RCC 7860 (cell line): Measurements from ENCODE around the gene ASIC1.

ENCODE experiments used
- DNase-seq: peaks from one replicate; pipeline ENCODE4 v3.0.0-alpha.2; 2015; ENCODE audit warnings: low spot score
- FAIRE-seq: peaks from 2 replicates; lab custom pipeline; 2012; peaks lifted over from hg19 to GRCh38; lab: Jason Lieb, UNC

ASIC1 gene

DNA sequence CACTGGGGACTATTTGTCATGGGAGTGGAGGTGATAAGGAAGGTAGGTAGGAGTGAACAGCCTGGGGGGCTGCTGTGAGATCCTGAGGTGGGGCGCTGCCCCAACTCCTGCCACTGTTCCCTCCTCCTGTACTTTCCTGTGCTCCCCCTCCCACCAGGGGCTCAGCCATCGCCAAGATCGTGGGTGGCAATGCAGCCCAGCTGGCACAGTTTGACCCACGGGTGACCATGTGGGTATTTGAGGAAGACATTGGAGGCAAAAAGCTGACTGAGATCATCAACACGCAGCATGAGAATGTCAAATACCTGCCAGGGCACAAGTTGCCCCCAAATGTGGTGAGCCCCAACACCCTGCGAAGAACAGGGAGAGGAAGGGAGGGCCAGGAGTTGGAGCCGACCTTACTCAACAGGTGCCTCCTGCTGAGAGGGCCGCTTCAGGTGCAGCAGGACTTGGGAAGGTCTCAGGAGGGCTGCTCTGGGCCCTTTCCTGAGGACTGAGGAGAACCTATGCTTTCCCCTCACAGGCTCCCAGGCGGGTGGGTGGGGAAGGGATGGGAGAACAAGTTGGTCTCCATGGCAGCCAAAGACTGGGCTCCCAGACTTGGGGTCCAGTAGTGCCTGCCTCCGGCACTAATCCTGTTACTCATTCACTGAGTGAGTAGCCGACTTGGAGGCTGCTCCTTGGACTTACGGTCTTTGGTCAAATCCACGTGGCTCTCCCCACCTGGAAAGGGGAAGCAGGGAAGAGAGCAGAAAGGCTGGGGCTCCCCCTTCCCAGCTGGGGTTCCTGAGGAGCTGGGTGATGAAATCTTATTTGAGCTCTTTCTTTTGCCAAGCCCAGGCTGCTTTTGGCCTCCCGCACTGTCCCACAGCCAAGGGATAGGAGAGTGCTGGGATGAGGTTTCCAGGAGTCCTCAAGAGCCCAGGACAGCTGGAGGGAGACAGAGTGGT, 47.3 kb downstream of the ASIC1 start:
- FAIRE-seq (no peak), DNase-seq (no peak)

DNA sequence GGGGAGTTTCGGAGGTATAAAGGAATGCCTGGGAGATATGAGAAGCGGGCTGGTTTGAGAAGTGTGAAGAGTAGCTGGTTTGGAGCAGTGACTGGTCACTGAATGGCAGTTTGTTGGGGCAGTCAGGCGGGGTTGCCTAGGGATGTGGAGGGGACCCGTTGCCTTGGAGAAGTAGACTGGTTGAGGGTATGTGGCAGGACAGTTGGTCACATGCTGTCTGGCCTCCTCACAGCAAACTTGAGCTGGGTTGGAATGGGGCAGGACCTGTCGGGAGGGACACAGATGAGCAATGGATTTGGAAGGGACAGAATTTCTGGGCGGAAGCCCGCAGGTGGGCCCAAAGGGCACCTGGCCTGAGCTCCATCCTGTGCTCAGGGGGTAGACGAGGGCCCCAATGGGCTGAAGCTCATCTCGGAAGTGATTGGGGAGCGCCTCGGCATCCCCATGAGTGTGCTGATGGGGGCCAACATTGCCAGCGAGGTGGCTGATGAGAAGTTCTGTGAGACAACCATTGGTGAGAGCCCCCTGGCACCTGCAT, 48.6 kb downstream of the ASIC1 start:
- FAIRE-seq (no peak), DNase-seq (no peak)

DNA sequence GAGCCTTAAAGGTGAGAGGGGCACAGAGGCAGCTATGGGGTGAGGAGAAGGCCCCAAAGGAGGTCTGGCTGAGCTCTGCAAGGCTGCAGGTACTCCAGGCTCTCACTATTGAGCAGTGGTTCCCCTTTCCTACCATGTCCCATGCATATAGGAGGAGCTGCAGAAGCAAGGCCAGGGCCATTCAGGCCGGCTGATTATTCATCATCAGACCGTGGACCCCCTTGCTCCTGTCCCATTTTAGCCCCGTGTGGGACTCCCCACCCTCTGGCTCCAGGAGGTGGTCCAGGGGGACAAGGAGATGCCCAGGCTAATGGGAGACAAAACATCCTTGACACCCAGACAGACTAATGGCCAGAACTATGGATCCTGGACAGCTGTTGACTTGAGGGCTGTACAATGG, 49.5 kb downstream of the ASIC1 start:
- FAIRE-seq (no peak), DNase-seq (no peak)

DNA sequence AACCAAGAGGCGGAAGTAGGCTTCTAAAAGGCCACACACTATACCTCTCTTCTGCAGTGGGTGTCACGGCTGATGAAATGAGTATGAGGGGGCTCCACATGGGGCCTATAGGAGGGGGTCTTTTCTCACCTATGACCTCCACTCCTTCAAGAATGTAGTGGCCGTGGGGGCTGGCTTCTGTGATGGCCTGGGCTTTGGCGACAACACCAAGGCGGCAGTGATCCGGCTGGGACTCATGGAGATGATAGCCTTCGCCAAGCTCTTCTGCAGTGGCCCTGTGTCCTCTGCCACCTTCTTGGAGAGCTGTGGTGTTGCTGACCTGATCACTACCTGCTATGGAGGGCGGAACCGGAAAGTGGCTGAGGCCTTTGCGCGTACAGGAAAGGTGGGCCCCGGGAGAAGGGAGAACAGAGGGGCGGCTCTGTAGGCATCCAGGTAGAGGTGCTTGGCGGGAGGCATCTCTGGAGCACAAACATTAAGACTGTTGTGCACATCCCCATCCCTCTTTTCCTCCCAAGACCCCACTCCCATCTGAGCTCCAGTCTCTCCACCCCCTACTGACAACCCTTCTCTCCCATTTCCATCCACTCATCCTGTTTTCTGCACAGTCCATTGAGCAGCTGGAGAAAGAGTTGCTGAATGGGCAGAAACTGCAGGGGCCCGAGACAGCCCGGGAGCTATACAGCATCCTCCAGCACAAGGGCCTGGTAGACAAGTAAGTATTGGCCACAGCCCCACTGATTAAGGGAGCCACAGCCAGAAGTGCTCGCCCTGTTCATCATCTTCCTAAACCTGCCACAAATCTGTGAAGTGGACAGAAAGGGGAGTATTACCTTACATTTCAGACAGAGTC, 50.2 kb downstream of the ASIC1 start:
- FAIRE-seq (no peak), DNase-seq (no peak)

DNA sequence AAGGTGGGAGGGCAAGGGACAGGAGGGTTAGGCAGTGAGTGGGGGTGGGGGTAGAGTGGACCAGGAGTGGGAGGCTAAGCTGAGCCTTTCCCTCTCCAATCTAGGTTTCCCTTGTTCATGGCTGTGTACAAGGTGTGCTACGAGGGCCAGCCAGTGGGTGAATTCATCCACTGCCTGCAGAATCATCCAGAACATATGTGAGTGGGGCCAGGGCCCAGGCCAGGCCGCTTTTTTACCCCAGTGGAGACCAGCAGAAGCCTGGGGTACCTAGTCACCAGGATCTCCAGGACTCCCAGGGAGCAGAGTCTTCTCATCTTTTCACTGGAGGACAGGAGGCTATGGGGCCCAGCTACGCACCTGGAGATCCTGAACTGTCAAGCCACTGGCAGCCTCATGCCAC, 51.9 kb downstream of the ASIC1 start:
- FAIRE-seq (no peak), DNase-seq (no peak)

DNA sequence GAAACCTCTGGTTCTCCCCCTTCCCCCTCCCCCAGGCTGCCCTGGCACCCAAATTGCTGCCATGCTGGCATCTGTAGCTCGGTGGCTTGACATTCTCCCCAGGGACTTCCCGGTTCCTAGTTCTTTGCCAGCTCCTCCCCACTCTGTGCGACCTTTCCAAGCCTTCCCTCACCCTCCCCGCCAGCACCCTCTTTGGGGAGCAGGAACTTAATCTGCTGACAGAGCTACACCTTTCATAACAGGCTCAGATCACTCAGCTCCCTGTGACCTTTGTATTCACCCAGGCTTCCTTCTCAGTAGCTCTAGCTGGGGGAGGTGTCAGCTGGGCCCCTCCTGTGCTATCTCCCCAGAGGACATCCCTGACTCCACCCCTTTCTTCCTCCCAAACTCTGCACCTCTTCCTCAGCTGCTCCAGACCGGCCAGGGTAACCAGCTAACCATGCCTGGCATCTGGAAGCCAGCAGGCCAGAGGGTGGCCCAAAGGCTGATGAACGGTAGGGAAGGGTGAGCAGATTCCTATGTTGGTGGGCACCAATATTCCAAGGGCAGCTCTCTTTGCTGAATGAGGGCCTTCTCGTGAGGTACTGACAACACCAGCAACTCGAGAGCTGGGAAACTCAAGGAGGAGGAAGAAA, 52.8 kb downstream of the ASIC1 start:
- FAIRE-seq = no peak
- DNase-seq = peak; percentile 9

DNA sequence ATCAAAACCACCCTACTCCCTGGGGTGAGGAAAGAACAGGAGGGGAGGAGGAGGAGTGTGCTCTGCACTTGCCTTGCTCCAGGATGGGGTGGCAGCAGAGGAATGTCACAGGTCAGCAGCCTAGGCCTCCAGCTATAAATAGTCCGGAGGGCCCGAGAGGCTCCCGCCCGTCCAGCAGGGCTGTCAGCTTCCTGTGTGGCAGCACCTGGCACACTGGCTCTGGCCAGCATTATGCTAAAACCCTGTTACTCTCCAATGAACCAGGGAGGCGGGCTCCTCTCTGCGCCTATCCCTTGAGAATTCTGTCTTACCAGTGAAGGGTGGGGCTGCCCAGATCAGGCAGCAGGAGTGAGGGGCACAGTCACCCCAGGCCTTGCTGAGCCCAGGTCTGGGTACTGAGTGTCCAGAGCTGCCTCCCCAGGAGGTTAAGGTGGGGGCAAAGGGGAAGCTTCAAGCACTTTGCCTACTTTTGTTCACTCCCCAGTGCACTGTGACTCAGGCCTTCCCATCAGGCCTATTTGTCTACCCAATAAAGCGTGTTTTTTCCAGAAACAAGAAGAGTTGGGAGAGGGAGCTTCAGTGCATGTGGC, 53.5 kb downstream of the ASIC1 start:
- DNase-seq (peak; percentile 81), FAIRE-seq (peak; percentile 57)

DNA sequence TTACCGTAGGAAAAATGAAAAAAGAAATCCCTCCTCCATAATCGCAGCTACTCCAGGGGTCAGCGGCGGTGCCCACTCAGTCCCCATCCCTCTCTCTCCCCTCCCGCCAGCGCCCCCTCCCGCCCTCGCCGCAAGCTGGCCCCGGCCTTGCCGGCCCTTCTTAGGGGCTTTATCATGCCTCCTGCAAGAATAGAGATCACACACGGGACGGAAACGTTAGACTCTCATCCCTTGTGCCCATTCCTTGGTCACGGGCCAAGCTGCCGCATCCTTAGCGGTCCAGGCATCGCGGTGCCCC, 53.9 kb downstream of the ASIC1 start:
- FAIRE-seq (no peak), DNase-seq (no peak)

DNA sequence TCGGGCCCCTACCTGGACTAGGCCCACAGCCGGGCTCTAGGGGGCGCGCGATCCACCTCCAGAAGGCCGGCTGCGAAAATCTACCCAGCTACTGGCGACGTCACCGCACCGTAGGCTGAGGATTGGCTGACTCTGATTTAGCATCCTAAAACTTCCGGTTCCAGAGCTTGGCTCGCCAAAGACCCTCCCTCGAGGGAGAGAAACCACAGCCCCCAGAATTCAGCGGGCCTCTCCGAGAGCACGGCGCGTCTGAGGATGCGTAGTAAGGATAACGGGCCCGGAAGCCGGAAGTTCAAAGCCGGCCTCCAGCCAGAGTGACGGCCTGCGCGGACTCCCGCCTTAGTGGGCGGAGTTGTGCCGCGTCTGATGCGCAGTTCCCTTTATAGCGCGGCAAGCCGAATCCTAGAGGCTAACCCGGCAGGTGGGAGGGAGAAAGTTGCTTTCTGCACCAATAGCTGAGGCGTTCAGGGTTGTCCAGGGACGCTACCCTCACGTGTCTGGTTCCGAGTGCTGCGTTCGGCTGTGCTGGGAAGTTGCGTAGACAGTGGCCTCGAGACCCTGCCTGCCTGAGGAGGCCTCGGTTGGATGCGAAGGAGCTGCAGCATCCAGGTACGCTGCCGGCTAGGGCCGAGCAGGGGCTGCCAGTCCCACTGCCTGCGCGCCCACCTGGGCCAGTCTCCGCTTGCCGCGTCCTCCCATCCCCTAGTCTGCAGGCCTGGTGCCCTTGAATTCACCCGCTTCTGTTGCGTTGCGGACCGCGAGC, 54.5 kb downstream of the ASIC1 start, which contains the start of gene COX14:
COX14 (plus strand) TSS at position 544 of the 763 bp plus-strand sequence. CDS start 7,808 bp downstream, outside the sequence.
- DNase-seq = peak; percentile 98
- peak; percentile 92 for FAIRE-seq

DNA sequence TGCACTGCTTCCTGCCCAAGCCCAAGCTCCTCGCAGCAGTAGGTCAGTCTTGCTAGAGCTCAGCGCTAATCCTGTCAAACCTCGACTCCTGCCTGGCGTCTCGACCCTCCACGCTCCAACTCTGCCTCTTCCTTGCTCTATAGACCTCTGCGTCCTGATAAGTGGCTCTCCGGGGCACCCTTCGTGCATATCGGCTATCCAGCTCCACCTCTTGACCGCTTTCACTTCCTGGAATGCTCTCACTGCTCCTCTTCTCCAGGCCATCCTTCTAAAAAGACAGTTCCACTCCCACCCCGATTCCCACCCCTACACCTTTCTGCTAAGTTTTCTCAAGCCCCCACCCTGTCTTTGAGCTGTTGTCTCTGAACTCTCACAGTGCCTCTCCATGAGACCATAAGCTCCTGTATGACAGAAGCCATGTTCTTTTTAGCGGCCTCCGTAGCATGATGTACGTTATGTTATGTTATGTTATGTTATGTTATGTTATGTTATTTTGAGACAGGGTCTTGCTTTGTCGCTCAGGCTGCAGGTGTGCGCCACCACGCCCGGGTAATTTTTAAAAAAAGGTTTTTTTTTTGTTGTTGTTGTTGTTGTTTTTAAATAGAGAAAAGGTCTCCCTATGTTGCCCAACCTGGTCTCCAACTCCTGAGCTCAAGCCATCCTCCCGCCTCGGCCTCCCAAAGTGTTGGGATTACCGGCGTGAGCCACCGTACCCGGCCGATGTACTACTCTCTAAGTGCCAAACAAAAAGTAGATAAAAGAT, 55.2 kb downstream of the ASIC1 start:
- FAIRE-seq (no peak), DNase-seq (peak; percentile 23)

DNA sequence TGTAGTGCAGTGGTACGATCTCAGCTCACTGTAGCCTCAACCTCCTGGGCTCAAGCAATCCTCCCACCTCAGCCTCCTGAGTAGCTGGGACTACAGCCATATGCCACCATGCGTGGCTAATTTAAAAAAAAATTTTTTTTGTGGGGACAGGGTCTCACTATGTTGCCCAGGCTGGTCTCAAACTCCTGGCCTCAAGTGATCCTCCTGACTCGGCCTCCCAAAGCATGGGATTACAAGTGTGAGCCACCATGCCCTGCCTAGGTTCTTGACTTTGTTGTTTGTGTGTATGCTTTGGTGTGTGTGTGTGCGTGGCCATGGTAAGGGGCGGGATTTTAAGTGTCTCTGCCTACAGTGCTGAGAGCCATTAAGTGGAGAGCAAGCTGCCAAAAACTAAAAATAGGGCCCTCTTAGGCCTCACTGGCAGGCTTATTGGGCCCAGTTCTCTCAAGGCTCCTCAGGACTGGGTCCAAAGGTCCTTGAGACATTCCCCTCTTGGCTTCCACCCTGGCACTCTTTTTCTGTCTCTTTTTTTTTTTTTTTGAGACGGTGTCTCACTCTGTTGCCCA, 59.7 kb downstream of the ASIC1 start:
- no peak for FAIRE-seq
- DNase-seq = no peak

DNA sequence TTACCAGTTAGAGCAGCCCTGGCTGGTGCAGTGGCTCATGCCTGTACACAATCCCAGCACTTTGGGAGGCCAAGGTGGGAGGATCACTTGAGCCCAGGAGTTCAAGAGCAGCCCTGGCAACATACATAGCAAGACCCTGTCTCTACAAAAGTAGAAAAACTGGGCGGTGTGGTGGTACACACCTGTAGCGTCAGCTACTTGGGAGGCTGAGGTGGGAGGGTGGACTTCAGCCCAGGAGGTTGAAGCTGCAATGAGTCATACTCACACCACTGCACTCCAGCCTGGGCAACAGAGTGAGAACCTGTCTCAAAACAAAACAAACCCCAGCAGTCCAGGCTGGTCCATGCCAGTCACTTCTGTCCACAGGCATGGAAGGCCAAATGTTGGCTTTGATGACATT, 62.0 kb downstream of the ASIC1 start:
- no peak for DNase-seq
- FAIRE-seq = no peak

DNA sequence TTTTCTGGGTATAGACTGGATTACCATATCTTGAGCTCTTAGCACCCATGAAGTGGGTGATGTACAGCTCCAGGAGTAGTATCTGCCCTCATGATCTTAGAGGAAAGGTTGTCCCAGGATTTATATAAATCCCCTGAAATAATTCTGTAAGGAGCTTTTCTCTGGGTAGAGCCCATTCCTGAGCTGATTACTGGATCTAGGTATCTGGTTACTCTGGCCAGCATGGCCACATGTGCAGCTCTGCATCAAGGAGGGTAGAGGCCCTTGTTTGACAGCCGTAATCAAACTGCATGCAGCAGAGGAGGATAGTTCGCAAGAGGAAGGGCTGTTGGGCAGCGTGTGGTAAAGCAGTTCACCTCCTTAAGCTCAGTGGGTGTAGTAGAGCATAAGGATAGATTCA, 63.1 kb downstream of the ASIC1 start:
- DNase-seq (no peak), FAIRE-seq (no peak)

DNA sequence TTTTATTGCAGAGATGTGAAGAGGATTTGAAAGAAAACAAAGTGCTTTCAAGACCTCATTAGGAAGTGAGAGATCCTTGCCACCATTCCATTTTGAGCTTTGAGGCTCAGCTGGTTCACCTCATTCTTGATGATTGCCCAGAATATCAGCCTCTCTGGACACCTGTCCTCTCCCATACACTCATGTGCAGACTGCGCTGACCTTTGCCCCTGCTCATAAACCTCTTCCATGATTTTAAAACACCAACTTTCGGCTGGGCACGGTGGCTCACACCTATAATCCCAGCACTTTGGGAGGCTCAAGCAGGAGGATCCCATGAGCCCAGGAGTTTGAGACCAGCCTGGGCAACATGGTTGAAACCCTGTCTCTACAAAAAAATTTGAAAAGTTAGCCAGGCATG, 63.6 kb downstream of the ASIC1 start:
- FAIRE-seq = no peak
- DNase-seq = no peak

DNA sequence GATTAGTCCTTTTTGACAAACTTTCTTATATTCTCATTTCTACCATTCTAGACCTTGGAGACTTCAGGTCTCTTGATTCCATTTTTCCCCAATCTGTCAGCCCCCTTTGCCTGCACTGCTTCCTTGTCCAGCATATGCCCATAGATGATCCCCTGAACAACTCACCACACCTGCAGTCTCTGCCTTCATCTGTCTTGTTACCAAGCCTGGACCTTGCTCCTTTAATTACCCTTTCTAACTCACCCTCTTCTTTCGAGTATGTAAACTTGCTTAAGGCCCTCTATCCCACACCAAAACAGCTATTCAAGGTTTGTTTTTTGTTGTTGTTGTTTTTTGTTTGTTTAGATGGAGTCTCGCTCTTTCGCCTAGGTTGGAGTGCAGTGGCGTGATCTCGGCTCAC, 64.2 kb downstream of the ASIC1 start:
- DNase-seq (no peak), FAIRE-seq (no peak)

DNA sequence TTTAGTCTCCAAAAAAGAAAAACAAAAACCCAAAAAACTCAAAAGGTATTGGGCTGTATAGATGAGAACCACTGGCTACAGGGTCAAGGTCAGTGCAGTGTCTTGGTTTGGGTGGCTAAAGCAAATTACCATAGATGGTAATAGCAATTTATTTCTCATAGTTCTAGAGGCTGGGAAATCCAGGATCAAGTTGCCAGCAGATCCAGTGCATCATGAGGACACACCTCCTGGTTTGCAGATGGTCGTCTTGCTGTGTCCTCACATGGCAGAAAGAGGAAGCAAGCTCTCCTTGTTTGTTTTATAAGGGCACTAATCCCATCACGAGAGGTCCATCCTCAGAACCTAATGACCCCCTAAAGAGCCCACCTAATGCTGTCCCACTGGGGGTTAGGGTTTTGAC, 65.8 kb downstream of the ASIC1 start:
- DNase-seq (no peak), FAIRE-seq (no peak)

DNA sequence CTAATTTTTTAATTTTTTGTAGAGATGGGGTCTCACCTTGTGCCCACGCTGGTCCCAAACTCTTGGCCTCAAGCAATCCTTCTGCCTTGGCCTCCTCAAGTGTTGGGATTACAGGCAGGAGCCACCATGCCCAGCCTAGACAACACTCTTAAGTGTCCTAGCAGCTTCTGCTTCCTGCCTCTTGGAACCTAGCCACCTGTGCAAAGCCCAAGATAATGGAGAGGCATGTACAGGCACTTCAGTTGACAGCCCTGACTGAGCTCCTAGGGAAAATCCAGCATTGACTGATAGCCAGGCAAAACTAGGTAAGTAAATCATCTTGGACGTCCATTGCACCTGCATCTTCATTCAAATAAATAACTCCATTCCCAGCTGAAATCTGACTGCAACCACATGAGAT, 70.2 kb downstream of the ASIC1 start:
- DNase-seq = no peak
- no peak for FAIRE-seq

DNA sequence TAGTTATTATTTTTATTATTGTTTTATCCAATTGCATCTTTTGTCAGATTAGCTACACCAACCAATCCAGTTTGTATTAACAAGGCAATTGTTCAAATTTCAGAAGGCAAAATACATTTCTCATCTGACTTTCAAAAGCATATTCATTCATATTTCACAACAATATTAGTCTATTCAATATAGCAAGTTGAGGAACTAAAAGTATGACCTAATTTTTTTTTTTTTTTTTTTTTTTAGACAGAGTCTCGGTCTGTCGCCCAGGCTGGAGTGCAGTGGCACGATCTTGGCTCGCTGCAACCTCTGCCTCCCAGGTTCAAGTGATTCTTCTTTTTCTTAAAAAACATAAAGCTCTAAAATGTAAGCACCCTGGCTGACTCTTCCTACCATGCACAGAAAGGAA, 71.9 kb downstream of the ASIC1 start:
- FAIRE-seq (no peak), DNase-seq (no peak)

DNA sequence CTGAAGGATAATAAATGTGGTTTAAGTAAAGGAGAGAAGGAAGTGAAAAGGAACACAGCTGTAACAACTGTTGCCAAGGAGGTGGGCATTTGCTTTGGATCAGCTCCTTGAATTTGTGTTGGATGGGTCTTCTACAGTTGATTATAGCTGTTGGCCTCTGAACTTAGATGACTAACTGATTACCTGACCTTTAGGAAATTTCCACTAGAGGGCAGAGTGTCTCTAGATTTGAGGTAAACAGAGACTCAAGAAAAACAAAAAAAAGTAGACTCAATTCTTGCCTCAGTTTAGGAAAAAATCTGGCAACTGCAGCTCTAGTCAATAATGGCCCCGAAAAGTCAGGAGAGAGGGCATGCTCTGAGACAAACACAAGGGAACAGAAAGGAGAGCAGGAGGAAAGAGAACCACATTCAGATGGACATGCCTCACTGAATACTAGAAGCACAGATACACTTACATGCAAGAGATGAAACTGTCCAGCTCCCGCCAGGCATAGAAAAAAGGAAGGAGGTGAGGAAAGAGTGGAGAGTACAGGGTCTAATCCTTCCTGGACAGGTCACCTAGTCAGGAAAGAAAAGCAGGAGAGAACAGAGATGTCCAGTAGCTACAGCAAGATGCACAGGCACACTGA, 75.2 kb downstream of the ASIC1 start:
- DNase-seq = peak; percentile 17
- FAIRE-seq = no peak
